HepG2 (cell line): ENCODE data around the gene TSGA10IP. TPM values are rescaled to one million over a fixed set of nuclear protein-coding genes. Genes with fewer than 3 reads are reported as not detected.

Source experiments
- ADNP ChIP-seq: sonication (generic); formaldehyde crosslinking; IDR thresholded peaks from 2 replicates; pipeline ENCODE4 v1.4.0; 2020; ENCODE audit warnings: missing genetic modification reagents
- AKAP8 ChIP-seq: sonication (generic); formaldehyde crosslinking; IDR thresholded peaks from 2 replicates; pipeline ENCODE4 v1.5.1; 2020; ENCODE audit warnings: mild to moderate bottlenecking, missing genetic modification reagents
- ATF4 ChIP-seq, 2 experiments: fragments of 450-650 bp in 1 of 2; sonication (generic) in 1 of 2; formaldehyde crosslinking; IDR thresholded peaks; 2 replicates each; pipeline versions ENCODE4 v1.5.0 to v1.8.0; 2020 to 2022; ENCODE audit warnings: mild to moderate bottlenecking in 1 of 2, missing genetic modification reagents in 1 of 2
- GABPA ChIP-seq, 2 experiments: IDR thresholded peaks; 2 replicates each; pipeline ENCODE4 v1.6.1; 2011 to 2016; ENCODE audit warnings: low read depth in 2 of 2, low read length in 1 of 2, missing biosample characterization in 1 of 2, missing genetic modification characterization in 1 of 2
- HDAC1 ChIP-seq: sonication (generic); formaldehyde crosslinking; IDR thresholded peaks from 2 replicates; pipeline ENCODE4 v1.5.1; 2020; ENCODE audit warnings: mild to moderate bottlenecking, missing genetic modification reagents
- MAFK ChIP-seq, 2 experiments: IDR thresholded peaks in 1 of 2; conservative IDR thresholded peaks in 1 of 2; 2 replicates each; pipeline ENCODE4 v1.6.1; 2011; ENCODE audit warnings: improper control_type of control experiment in 2 of 2, low read length in 2 of 2
- ZNF296 ChIP-seq: sonication (generic); formaldehyde crosslinking; conservative IDR thresholded peaks from 2 replicates; pipeline ENCODE4 v1.5.0; 2020; ENCODE audit warnings: mild to moderate bottlenecking, missing genetic modification reagents
- ZNF335 ChIP-seq: sonication (generic); formaldehyde crosslinking; IDR thresholded peaks from 2 replicates; pipeline ENCODE4 v1.4.0; 2020; ENCODE audit warnings: missing genetic modification reagents
- ZNF710 ChIP-seq: sonication (generic); formaldehyde crosslinking; IDR thresholded peaks from 2 replicates; pipeline ENCODE4 v1.5.0; 2020; ENCODE audit warnings: mild to moderate bottlenecking, missing genetic modification reagents, borderline replicate concordance
- polyA plus RNA-seq, 8 experiments: library from polyadenylated mRNA; depleted of rRNA in 3 of 8; stranded (reverse) in 7 of 8; unstranded in 1 of 8; fragments of >200 nt; fragmentation: Illumina TruSeq in 4 of 8; extraction: Trizol in 4 of 8; gene quantifications; 2 replicates each; pipeline versions ENCODE4 v1.2.1 to v1.2.3, GENCODE V29; 2011 to 2016; ENCODE audit warnings: low read depth in 4 of 8, missing spikeins in 1 of 8, mixed read lengths in 1 of 8; ENCODE audit not compliant: insufficient read depth in 1 of 8
- total RNA-seq, 5 experiments: library from RNA; depleted of rRNA; stranded (reverse); fragments of >200 nt; fragmentation: Illumina TruSeq; extraction: Trizol; gene quantifications; 2 replicates each; pipeline ENCODE4 v1.2.3, GENCODE V29; 2016; ENCODE audit warnings: low read depth in 1 of 5
- TF ChIP-seq, protein P1 (sequence below): sonication (generic); formaldehyde crosslinking; IDR thresholded peaks from 2 replicates; pipeline ENCODE4 v1.4.0; 2020; ENCODE audit warnings: mild to moderate bottlenecking, missing genetic modification reagents
- TF ChIP-seq, protein P2 (sequence below): sonication (generic); formaldehyde crosslinking; IDR thresholded peaks from 2 replicates; pipeline ENCODE4 v1.5.1; 2020; ENCODE audit warnings: missing genetic modification reagents, mild to moderate bottlenecking, borderline replicate concordance
- TF ChIP-seq, protein P3 (sequence below): sonication (generic); formaldehyde crosslinking; conservative IDR thresholded peaks from 2 replicates; pipeline ENCODE4 v1.4.0; 2020; ENCODE audit warnings: missing genetic modification reagents
- TF ChIP-seq, protein P4 (sequence below): sonication (generic); formaldehyde crosslinking; IDR thresholded peaks from 2 replicates; pipeline ENCODE4 v1.9.0; 2021; ENCODE audit warnings: missing genetic modification reagents, borderline replicate concordance
- TF ChIP-seq, protein P5 (sequence below): sonication (generic); formaldehyde crosslinking; IDR thresholded peaks from 2 replicates; pipeline ENCODE4; 2020; ENCODE audit warnings: missing genetic modification reagents, mild to moderate bottlenecking, borderline replicate concordance

The TSGA10IP gene
- total and polyA plus RNA-seq, 2 of the 13 experiments (the other 11 are each of a cell fraction or from before 2014, with no cell fraction given) = not detected

DNA sequence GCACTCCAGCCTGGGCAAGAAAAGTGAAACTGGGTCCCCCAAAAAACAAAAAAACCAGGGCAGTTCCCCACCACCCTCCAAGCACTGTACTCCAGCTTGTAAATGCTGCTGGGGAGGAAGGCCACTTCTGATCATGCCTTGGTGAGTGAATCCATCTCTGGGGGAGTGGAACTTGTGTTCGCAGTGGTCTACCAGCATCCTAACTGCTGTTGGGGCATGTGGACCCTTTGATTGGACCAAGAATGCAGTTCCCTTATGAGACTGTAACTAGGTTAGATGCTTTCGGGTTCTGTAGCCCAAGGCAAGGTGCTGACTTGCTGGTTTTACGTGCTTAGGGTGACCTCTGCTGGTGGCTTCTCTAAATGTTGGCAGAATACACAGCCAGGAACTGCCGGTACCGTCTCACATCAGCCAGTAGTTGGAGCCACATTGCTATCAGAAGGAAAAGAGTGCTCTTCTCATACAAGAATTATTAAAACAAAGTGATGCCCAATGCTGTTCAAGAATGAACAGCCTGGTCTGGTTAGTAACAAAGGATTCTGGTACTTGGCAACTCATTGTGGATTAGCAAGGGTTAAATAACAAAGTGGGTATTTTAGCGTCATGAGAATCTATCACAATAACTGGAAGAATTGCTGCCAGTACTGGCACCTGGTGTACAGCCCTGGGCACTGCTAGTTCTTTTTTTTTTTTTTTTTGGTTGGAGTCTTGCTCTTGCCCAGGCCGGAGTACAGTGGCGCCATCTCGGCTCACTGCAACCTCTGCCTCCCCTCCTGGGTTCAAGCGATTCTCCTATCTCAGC is 43.7 kb downstream of the TSGA10IP start (continued):
- TF ChIP-seq ZNF710 (no peak), ATF4 (CRISPR knock-in tag; IDR thresholded peaks at IDR 0.05) (no peak), AKAP8 (CRISPR knock-in tag) (no peak), GABPA (IDR thresholded peaks at IDR 0.05; ENCODE audit: low read depth, low read length) (no peak), GABPA (CRISPR knock-in tag; IDR thresholded peaks at IDR 0.05; ENCODE audit: low read depth) (peak; percentile 62; the same call in 1 of the 2 replicates), ADNP (CRISPR knock-in tag) (no peak), HDAC1 (no peak), ZNF335 (CRISPR knock-in tag) (no peak), MAFK (conservative IDR thresholded peaks at IDR 0.05 in 1 of 2, IDR thresholded peaks at IDR 0.05 in 1 of 2; ENCODE audit: low read length in 2 of 2) (peak; percentile 53 to 73; a peak in 3 of 4 replicates), ZNF296 (CRISPR knock-in tag) (no peak)
- TF ChIP-seq, protein P1, sequence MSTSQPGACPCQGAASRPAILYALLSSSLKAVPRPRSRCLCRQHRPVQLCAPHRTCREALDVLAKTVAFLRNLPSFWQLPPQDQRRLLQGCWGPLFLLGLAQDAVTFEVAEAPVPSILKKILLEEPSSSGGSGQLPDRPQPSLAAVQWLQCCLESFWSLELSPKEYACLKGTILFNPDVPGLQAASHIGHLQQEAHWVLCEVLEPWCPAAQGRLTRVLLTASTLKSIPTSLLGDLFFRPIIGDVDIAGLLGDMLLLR (CRISPR knock-in tag) = no peak
- TF ChIP-seq, protein P2, sequence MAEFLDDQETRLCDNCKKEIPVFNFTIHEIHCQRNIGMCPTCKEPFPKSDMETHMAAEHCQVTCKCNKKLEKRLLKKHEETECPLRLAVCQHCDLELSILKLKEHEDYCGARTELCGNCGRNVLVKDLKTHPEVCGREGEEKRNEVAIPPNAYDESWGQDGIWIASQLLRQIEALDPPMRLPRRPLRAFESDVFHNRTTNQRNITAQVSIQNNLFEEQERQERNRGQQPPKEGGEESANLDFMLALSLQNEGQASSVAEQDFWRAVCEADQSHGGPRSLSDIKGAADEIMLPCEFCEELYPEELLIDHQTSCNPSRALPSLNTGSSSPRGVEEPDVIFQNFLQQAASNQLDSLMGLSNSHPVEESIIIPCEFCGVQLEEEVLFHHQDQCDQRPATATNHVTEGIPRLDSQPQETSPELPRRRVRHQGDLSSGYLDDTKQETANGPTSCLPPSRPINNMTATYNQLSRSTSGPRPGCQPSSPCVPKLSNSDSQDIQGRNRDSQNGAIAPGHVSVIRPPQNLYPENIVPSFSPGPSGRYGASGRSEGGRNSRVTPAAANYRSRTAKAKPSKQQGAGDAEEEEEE = no peak
- TF ChIP-seq, protein P3, sequence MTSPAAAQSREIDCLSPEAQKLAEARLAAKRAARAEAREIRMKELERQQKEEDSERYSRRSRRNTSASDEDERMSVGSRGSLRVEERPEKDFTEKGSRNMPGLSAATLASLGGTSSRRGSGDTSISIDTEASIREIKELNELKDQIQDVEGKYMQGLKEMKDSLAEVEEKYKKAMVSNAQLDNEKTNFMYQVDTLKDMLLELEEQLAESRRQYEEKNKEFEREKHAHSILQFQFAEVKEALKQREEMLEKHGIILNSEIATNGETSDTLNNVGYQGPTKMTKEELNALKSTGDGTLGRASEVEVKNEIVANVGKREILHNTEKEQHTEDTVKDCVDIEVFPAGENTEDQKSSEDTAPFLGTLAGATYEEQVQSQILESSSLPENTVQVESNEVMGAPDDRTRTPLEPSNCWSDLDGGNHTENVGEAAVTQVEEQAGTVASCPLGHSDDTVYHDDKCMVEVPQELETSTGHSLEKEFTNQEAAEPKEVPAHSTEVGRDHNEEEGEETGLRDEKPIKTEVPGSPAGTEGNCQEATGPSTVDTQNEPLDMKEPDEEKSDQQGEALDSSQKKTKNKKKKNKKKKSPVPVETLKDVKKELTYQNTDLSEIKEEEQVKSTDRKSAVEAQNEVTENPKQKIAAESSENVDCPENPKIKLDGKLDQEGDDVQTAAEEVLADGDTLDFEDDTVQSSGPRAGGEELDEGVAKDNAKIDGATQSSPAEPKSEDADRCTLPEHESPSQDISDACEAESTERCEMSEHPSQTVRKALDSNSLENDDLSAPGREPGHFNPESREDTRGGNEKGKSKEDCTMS (CRISPR knock-in tag) = no peak
- TF ChIP-seq, protein P4, sequence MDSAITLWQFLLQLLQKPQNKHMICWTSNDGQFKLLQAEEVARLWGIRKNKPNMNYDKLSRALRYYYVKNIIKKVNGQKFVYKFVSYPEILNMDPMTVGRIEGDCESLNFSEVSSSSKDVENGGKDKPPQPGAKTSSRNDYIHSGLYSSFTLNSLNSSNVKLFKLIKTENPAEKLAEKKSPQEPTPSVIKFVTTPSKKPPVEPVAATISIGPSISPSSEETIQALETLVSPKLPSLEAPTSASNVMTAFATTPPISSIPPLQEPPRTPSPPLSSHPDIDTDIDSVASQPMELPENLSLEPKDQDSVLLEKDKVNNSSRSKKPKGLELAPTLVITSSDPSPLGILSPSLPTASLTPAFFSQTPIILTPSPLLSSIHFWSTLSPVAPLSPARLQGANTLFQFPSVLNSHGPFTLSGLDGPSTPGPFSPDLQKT = no peak
- TF ChIP-seq, protein P5, sequence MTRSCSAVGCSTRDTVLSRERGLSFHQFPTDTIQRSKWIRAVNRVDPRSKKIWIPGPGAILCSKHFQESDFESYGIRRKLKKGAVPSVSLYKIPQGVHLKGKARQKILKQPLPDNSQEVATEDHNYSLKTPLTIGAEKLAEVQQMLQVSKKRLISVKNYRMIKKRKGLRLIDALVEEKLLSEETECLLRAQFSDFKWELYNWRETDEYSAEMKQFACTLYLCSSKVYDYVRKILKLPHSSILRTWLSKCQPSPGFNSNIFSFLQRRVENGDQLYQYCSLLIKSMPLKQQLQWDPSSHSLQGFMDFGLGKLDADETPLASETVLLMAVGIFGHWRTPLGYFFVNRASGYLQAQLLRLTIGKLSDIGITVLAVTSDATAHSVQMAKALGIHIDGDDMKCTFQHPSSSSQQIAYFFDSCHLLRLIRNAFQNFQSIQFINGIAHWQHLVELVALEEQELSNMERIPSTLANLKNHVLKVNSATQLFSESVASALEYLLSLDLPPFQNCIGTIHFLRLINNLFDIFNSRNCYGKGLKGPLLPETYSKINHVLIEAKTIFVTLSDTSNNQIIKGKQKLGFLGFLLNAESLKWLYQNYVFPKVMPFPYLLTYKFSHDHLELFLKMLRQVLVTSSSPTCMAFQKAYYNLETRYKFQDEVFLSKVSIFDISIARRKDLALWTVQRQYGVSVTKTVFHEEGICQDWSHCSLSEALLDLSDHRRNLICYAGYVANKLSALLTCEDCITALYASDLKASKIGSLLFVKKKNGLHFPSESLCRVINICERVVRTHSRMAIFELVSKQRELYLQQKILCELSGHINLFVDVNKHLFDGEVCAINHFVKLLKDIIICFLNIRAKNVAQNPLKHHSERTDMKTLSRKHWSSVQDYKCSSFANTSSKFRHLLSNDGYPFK (CRISPR knock-in tag) = no peak
